Stimulated activated CD4-positive, alpha-beta T cell treated with anti-CD3 and anti-CD28 coated beads, TNF-alpha, amount 100 ng/mL, for 48 hours (primary cell): ENCODE results near the gene RRP1.
"Not testable (repeated sequence)": the region's sequence is repeated elsewhere in the genome, so short reads cannot be mapped to it uniquely, and the experiment has no call there.

Experiments used
- DNase-seq, 3 donors: peaks; one replicate each; pipeline ENCODE4 v3.0.0-alpha.2; 2020; ENCODE audit warnings: low read depth in 3 of 3

Gene RRP1

GRCh38 chr21:43816611-43817071 is 27.3 kb downstream of the RRP1 start:
- DNase-seq = no peak

GRCh38 chr21:43817157-43818086 is 28.0 kb downstream of the RRP1 start:
- DNase-seq = no peak

GRCh38 chr21:43818685-43819084 is 29.3 kb downstream of the RRP1 start:
- DNase-seq = no peak

- no peak for DNase-seq
Measured at GRCh38 chr21:43819511-43820405, 30.4 kb downstream of the RRP1 start.

DNA sequence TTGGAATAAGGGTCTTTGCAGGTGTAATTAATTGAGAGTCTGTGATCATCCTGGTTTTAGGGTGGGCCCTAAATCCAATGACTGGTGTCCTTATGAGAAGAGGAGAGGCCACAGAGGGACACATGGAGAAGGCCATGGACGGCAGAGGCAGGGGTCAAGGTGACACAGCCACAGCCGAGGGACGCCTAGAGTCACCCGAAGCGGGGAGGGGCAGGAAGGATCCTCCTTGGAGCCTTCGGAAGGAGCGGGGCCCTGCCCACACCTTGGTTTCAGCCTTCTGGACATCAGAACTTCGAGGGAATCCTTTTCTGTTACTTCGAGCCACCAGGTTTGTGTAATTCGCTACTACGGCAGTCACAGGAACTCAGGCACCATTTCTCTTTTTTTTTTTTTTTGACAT is 31.1 kb downstream of the RRP1 start:
- DNase-seq = no peak

DNA sequence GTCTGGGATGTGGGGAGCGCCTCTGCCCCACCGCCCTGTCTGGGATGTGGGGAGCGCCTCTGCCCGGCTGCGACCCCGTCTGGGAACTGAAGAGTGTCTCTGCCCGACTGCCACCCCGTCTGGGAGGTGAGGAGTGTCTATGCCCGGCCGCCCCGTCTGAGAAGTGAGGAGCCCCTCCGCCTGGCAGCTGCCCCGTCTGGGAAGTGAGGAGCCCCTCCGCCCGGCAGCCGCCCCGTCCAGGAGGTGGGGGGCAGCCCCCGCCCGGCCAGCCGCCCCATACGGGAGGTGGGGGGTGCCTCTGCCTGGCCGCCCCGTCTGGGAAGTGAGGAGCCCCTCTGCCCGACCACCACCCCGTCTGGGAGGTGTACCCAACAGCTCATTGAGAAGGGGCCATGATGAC is 32.8 kb downstream of the RRP1 start:
- DNase-seq = not testable (repeated sequence)

DNA sequence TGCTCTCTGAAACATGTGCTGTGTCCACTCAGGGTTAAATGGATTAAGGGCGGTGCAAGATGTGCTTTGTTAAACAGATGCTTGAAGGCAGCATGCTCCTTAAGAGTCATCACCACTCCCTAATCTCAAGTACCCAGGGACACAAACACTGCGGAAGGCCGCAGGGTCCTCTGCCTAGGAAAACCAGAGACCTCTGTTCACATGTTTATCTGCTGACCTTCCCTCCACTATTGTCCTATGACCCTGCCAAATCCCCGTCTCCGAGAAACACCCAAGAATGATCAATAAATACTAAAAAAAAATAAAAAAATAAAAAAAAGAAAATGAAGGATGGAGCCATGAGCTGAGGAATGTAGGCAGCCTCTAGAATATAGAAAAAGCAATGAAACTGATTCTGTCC is 33.4 kb downstream of the RRP1 start:
- not testable (repeated sequence) for DNase-seq

DNA sequence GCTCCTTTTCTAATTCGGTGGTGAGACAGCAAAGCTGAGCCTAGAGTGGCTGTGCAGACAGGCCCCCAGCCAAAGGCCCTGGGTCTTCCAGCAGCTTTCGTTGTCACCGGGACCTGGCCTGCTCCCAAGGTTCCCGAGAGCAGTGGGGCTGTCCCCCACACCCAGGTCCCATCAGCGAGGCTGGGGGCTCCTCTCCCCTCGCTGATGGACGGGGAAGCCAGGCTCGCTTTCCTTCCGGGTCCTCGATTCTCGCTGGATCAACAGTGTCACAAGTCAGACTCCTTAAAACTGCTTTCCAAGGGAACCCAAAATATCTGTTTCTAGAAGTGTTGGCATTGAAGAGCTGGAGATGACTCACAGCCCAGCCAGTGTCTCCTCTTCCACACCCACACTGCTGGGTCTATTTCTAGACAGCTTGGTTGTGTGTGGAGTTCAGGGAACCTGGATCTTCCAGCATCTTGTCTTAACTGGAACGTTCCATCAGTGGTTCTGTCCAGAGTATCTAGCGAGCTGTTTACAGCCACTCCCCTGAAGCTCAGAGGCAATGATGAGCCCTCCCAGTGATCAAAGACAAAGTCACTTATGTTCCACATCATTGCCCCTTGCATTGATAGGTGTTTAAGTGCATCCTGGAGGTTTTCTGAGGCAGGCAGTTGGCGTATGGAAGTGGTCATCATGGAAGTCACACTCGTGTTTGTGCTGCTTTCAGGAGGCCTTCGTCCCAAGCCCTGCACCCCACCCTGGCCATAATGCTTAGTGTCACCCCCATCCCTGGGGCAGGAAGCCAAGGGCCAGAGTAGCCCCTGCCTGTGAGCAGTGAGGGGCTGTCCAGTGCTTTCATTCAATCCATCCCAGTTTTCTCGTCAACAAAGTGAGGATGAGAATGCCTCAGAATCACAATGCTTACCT is 35.2 kb downstream of the RRP1 start:
- no peak for DNase-seq

- DNase-seq = no peak
Measured at GRCh38 chr21:43825242-43825935, 36.0 kb downstream of the RRP1 start.

DNA sequence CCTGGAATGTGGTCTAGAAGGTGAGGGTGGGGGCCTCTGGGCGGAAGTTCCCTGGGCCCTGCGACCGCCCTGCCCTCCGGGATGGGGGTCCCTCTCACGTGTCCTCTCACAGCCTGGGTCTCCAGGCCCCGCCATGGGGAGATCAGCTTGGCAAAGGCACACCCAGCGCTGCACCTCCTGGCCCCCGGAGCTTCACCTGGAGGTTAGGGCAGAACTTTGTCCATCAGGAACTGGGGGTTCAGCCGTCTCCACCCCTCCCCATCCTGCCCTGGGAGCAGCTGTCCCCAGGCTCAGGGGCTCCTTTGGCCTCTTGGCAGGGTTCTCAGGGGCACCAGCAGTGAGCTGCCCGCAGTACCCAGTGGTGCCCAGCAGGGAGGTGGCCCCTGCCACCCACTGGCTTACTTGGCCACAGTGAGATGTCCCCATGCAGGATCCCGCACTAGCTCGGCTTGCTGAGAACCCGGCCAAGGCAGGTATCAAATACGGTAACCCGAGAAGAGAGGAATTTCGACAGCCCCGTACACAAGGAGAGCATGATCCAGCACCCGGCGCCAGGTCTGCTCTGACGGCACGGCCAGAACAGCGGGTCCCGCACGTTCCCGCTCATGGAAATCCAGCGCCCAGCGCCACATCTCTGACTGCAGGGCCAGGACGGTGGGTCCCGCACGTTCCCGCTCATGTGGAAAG is 36.7 kb downstream of the RRP1 start:
- DNase-seq = no peak

GRCh38 chr21:43826623-43826974 is 37.2 kb downstream of the RRP1 start:
- DNase-seq = no peak

GRCh38 chr21:43827015-43827611 is 37.7 kb downstream of the RRP1 start:
- no peak for DNase-seq

DNA sequence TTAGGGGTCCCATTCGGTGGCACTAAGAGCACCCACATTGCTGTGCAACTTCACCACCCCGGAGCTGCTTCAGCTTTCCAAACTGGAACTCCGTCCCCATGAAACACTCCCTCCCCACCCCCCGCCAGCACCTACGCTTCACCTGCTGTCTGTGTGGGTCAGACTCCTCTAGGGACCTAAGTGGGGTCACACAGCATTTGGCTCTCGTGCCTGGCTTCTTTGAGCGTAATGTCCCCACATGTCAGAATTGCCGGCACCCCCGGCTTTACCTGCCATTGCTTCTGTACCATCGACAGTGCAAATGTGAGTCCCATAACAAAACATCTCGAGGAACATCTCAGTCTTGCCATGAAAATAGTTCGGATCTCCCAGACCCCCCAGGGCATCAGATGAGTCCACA is 39.8 kb downstream of the RRP1 start:
- no peak for DNase-seq

GRCh38 chr21:43829575-43830119 is 40.3 kb downstream of the RRP1 start:
- DNase-seq = no peak

DNA sequence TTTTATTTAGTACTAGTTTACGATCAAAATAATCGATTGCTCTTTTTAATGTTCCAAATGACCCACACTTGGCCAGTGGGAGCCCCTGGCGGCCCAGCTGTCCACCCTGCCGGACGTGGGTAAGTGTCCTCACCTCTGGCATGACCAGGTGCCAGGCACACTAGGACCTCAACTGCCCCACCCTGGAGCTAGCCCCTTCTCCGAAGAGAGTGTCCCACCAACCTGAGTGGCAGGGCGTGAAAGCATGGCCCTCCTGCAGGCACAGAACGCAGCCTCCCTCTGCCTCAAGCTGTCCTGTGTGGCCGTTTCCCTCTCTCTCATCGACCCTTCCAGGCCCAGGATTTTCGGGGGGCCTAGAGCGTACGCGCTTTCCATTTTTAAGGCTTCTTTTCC is 42.8 kb downstream of the RRP1 start:
- DNase-seq = no peak

GRCh38 chr21:43832648-43833047 is 43.3 kb downstream of the RRP1 start:
- no peak for DNase-seq

DNA sequence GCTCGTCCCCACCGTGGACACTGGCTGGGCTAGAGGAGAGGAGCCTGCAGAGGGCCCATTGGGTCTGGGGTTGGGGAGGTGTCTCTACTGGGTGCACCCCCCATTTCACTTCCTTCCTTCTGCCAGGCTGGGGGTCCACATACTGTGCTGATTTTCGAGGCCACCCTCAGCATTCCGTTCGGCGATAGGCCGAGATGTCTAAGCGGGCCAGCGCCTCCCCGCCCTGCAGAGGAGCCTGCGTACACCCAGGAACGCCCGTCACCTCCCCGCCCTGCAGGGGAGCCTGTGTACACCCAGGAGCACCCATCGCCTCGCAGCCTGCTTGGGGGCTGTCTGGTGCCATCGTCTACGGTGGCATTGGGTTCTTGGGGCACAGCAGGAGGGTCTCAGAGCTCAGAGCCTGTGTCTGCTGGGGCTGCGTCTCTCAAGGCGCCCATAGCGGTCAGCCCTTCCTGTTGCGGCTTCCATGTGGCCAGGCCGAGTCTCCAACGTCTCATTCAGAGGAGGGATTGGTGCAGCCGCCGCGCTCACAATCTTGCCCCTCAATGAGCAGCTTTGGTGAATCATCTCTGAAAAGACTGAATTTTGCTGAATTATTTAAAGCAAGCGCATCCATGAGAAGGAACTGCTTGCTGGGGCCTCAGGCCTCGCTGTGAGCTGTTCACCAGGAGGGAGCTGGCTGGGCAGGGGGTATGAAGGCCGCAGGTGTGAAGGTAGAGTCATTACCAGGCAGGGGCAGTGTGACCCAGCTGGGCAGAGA is 44.9 kb downstream of the RRP1 start:
- DNase-seq = no peak

DNA sequence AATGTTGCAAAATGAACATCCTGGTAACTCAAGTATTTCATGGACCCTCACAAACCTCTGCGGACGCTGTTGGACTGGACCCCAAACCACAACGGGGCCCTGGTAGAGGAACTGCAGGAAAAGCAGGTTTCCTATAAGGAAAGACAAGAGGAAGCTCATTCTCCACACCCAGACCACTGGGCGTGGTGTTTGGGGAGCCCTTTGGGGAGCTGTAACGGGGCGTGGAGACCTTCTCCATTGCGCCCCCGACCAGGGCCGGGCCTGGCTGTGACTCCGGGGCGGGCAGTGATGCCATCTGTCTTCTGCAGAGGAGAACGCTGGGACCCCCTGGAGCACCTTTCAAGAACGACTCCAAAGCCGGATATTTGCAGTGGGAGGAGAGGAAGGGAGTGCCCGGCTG is 45.7 kb downstream of the RRP1 start:
- DNase-seq = no peak

GRCh38 chr21:43835861-43836260 is 46.5 kb downstream of the RRP1 start:
- no peak for DNase-seq
